Activated CD8-positive, alpha-beta memory T cell treated with anti-CD3 and anti-CD28 coated beads, Interleukin-2, amount 50 U/mL, for 24 hours (primary cell): Measurements from ENCODE around the gene EIF2B5.
"Not testable (repeated sequence)": the region's sequence is repeated elsewhere in the genome, so short reads cannot be mapped to it uniquely, and the experiment has no call there.

ENCODE experiments used
- DNase-seq: peaks from one replicate; pipeline ENCODE4 v3.0.0-alpha.2; 2020; ENCODE audit errors: extremely low read depth

EIF2B5 gene

GRCh38 chr3:184145751-184146270 lies 10.7 kb downstream of the EIF2B5 start:
- no peak for DNase-seq

GRCh38 chr3:184148076-184148475 lies 12.9 kb downstream of the EIF2B5 start:
- DNase-seq = no peak

- no peak for DNase-seq
Observed at GRCh38 chr3:184149123-184149522, 14.0 kb downstream of the EIF2B5 start.

GRCh38 chr3:184149770-184150169 lies 14.6 kb downstream of the EIF2B5 start:
- not testable (repeated sequence) for DNase-seq

- DNase-seq = no peak
Observed at GRCh38 chr3:184154885-184155643, 19.9 kb downstream of the EIF2B5 start, which contains the start of gene DVL3. DVL3 (plus strand) TSS chr3:184155377; CDS start chr3:184155636, 259 bp downstream.

GRCh38 chr3:184155644-184156521 lies 20.7 kb downstream of the EIF2B5 start:
- no peak for DNase-seq

- no peak for DNase-seq
Observed at GRCh38 chr3:184156522-184156955, 21.4 kb downstream of the EIF2B5 start.

- DNase-seq = no peak
Observed at GRCh38 chr3:184157206-184157605, 22.0 kb downstream of the EIF2B5 start.

- DNase-seq = no peak
Observed at GRCh38 chr3:184158404-184158803, 23.2 kb downstream of the EIF2B5 start.

GRCh38 chr3:184160456-184160855 lies 25.3 kb downstream of the EIF2B5 start:
- DNase-seq = no peak

GRCh38 chr3:184162571-184163070 lies 27.5 kb downstream of the EIF2B5 start:
- DNase-seq = not testable (repeated sequence)

- no peak for DNase-seq
Observed at GRCh38 chr3:184164648-184165330, 29.6 kb downstream of the EIF2B5 start.

- no peak for DNase-seq
Observed at GRCh38 chr3:184165543-184165942, 30.4 kb downstream of the EIF2B5 start.

GRCh38 chr3:184166671-184167070 lies 31.5 kb downstream of the EIF2B5 start:
- DNase-seq = no peak

- DNase-seq = no peak
Observed at GRCh38 chr3:184167786-184168185, 32.6 kb downstream of the EIF2B5 start.

GRCh38 chr3:184168363-184169120 lies 33.4 kb downstream of the EIF2B5 start:
- no peak for DNase-seq

- DNase-seq = no peak
Observed at GRCh38 chr3:184169896-184170875, 35.0 kb downstream of the EIF2B5 start.

- DNase-seq = no peak
Observed at GRCh38 chr3:184171562-184171961, 36.4 kb downstream of the EIF2B5 start.

GRCh38 chr3:184172681-184173373 lies 37.7 kb downstream of the EIF2B5 start:
- no peak for DNase-seq
